Activated naive CD8-positive, alpha-beta T cell treated with anti-CD3 and anti-CD28 coated beads, Interleukin-2, amount 50 U/mL, for 24 hours (primary cell): ENCODE measurements around the gene NGB.
"Not testable (repeated sequence)": the region's sequence is repeated elsewhere in the genome, so short reads cannot be mapped to it uniquely, and the experiment has no call there.

ENCODE experiments used
- ATAC-seq: fragments of 150-1000 bp; cut with Tn5 transposase; one replicate; pipeline ENCODE4 v1.10.0; 2021
- DNase-seq: peaks from one replicate; pipeline ENCODE4 v3.0.0; 2021
- H3K27ac Mint-ChIP-seq: one replicate; pipeline ENCODE4 v1.8.0; 2021; ENCODE audit warnings: mild to moderate bottlenecking, mixed read lengths
- H3K27me3 Mint-ChIP-seq: one replicate; pipeline ENCODE4 v1.8.0; 2021; ENCODE audit warnings: mixed read lengths
- H3K36me3 Mint-ChIP-seq: one replicate; pipeline ENCODE4 v1.8.0; 2021; ENCODE audit warnings: low read depth, mixed read lengths
- H3K4me1 Mint-ChIP-seq: one replicate; pipeline ENCODE4 v1.8.0; 2021; ENCODE audit warnings: mixed read lengths
- H3K4me3 Mint-ChIP-seq: one replicate; pipeline ENCODE4 v1.8.0; 2021; ENCODE audit warnings: mild to moderate bottlenecking, moderate library complexity, mixed read lengths
- H3K9me3 Mint-ChIP-seq: one replicate; pipeline ENCODE4 v1.8.0; 2021; ENCODE audit warnings: mixed read lengths

NGB gene

DNA sequence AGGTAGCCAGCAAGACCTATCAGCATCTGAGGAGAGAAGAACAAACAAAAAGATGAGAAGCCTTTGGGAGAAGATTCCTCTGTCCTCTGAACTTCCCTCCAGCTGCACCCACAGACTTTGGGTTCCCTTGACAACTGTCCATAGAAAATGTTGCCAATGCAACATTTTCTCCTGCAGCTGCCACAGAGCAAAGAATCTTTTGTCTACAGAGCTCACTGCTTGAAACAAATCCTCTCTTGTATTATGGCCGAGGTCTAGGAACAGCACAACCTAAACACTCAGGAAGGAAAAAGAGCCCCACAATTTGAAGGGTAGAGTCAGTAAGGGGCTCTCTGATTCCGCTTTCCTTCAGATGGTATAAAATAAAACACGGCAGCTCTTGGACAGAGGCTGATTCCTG, 35.4 kb upstream of the NGB start:
- ATAC-seq (no peak), DNase-seq (no peak)
- H3K4me1 Mint-ChIP-seq: peaks cover 32% of the 10 kb centered on the region
- no peaks in the 10 kb centered on the region for H3K27me3 Mint-ChIP-seq
- H3K36me3 Mint-ChIP-seq: peaks cover 6% of the 10 kb centered on the region
- H3K9me3 Mint-ChIP-seq: no peaks in the 10 kb centered on the region
- H3K4me3 Mint-ChIP-seq: no peak overlapping the region
- H3K27ac Mint-ChIP-seq: no peak overlapping the region

DNA sequence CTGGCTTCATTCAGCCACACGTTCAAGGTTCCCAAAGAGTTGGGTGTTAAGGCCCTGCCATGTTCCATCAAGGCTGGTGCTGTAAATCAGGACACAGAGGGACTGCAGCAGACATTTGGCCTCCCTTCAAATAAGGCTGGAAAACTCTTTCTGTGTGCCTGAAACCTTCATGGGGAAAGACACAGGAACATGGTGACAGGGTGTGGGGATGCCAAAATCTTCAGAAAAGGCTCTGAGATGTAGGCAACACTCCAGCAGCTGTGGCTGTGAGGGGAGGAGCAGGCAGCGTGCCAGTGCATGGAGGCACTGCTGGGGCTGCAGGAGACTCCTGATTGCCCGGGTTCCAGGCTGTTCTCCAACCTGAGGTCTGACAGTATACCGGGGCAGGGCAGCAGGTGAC, 34.7 kb upstream of the NGB start:
- no peak overlapping the region for H3K4me3 Mint-ChIP-seq
- H3K9me3 Mint-ChIP-seq: no peaks in the 10 kb centered on the region
- no peak for DNase-seq
- H3K27ac Mint-ChIP-seq: no peak overlapping the region
- H3K27me3 Mint-ChIP-seq: no peaks in the 10 kb centered on the region
- peaks cover 32% of the 10 kb centered on the region for H3K4me1 Mint-ChIP-seq
- H3K36me3 Mint-ChIP-seq: peaks cover 6% of the 10 kb centered on the region
- ATAC-seq: no peak

DNA sequence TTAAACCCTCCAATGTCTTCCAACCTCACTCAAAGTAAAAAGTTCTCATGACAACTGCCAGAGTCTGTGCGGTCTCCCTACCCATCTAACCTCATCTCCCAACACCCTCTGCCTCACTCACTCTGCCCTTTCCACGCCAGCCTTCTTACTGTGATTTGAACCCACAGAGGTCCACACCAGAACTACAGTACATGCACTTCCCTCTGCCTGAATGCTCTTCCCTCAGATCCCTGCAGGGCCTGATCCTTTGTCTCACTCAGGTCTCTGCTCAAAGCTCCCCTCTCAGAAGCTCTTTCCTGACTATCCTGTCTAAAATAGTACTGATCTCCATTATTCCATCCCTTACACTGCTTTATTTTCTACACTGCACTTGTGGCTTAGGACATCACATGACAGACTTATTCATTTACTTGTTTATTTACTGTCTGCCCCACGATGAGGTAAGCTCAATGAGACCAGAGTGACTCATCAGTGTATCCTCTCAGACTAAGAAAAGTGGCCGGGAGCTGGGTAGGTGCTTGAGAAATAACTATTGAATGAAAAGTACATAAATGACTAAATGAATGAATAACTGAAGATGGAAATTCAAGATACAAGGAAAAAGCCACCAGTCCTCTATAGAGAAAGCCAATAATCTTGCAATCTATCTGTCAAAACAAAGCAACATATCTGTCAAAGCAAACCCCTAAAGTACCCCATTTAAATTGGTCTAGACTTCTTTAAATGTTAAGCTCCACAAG, 32.6 kb upstream of the NGB start:
- Mint-ChIP-seq H3K27ac (peak overlapping the region; percentile 85), H3K27me3 (no peaks in the 10 kb centered on the region), H3K4me3 (no peak overlapping the region), H3K4me1 (peaks cover 32% of the 10 kb centered on the region), H3K36me3 (peaks cover 8% of the 10 kb centered on the region), H3K9me3 (no peaks in the 10 kb centered on the region)
- DNase-seq: peak; percentile 27
- peak; percentile 69 for ATAC-seq

DNA sequence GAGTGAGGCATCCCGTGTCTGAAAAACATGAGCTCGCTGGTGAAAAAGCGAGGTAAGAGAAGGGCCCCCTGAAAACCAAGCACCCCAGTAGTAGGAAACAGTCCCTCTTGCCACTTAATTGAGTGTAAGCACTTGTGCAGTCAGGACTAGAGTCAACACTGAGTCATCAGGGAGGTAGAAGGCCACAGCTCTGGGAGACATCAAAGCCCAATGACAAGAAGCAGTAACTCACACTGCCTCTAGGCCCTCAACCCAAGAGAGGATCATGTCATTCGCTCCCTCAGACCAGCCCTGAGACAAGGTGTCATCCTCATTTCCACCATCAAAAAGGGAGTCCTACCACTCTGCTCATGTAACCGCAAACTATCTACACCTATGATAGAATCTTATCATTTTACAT, 31.9 kb upstream of the NGB start:
- no peak overlapping the region for H3K4me3 Mint-ChIP-seq
- ATAC-seq (peak; percentile 97), DNase-seq (peak; percentile 19)
- no peaks in the 10 kb centered on the region for H3K27me3 Mint-ChIP-seq
- H3K36me3 Mint-ChIP-seq: peaks cover 11% of the 10 kb centered on the region
- H3K4me1 Mint-ChIP-seq: peaks cover 32% of the 10 kb centered on the region
- no peaks in the 10 kb centered on the region for H3K9me3 Mint-ChIP-seq
- peak overlapping the region; percentile 85 for H3K27ac Mint-ChIP-seq

DNA sequence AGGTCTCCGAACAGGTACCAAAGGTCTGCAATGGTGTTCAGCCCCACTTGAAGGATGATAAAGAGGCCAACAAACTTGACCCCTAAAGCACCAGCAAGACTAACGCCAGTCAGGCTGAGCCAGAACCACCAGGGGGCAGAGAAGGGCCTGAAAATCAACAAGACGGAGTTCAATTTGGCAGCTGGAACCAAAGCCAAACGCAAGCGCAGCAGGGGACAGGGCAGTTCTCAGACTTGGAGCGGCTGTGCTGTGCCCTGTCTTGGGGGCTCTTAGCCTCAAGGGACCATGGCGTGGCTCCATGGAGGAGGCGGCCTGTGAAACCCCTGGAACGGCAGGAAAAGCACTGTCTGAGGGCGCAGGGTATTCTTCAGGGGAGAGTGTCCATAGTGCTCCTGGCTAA, 30.1 kb upstream of the NGB start:
- H3K36me3 Mint-ChIP-seq: peaks cover 11% of the 10 kb centered on the region
- no peak overlapping the region for H3K27ac Mint-ChIP-seq
- no peaks in the 10 kb centered on the region for H3K9me3 Mint-ChIP-seq
- H3K27me3 Mint-ChIP-seq: no peaks in the 10 kb centered on the region
- peak; percentile 64 for DNase-seq
- no peak for ATAC-seq
- H3K4me3 Mint-ChIP-seq: no peak overlapping the region
- peaks cover 19% of the 10 kb centered on the region for H3K4me1 Mint-ChIP-seq

DNA sequence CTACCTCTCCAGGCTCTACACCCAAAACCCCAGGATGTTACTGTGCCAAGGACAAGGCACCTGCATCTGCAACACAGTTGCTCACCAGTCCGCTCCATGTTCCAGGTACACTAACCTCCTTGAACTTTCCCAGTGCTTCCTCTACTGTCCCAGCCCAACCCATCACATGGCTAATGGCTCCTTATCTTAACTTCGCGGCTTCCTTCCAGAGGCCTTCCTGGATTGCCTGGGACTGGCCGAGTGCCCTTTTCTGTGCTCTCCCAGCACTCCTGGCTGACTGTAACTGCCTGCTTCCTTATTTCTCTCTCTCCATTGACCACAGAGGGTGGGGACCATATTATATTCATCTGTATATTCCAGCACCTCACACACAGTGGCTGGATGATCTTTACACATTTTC, 28.8 kb upstream of the NGB start:
- H3K27ac Mint-ChIP-seq: no peak overlapping the region
- H3K4me1 Mint-ChIP-seq: peaks cover 19% of the 10 kb centered on the region
- peaks cover 9% of the 10 kb centered on the region for H3K36me3 Mint-ChIP-seq
- H3K4me3 Mint-ChIP-seq: no peak overlapping the region
- no peak for ATAC-seq
- DNase-seq: no peak
- no peaks in the 10 kb centered on the region for H3K27me3 Mint-ChIP-seq
- H3K9me3 Mint-ChIP-seq: no peaks in the 10 kb centered on the region

DNA sequence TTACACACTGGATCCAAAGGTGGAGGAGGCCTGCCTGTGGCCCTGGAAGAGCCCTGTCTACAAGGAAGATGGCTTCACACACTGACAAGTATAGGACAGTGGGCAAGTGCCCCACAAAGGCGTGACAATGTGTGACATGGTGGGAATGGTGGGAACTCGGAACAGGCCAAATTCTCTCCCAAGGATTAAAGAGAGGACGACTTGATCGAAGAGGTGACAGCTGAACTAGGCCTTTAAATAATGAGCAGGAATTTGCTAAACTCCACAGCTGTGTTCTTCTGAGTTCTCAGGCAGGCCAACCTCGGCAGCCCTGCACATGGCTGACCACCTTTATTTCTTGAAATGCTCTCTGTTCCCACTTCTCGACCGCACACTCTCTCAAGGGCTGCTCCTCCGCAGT, 25.9 kb upstream of the NGB start:
- no peaks in the 10 kb centered on the region for H3K4me1 Mint-ChIP-seq
- no peaks in the 10 kb centered on the region for H3K9me3 Mint-ChIP-seq
- H3K4me3 Mint-ChIP-seq: no peak overlapping the region
- DNase-seq (no peak), ATAC-seq (no peak)
- no peaks in the 10 kb centered on the region for H3K27me3 Mint-ChIP-seq
- H3K36me3 Mint-ChIP-seq: peaks cover 5% of the 10 kb centered on the region
- no peak overlapping the region for H3K27ac Mint-ChIP-seq

DNA sequence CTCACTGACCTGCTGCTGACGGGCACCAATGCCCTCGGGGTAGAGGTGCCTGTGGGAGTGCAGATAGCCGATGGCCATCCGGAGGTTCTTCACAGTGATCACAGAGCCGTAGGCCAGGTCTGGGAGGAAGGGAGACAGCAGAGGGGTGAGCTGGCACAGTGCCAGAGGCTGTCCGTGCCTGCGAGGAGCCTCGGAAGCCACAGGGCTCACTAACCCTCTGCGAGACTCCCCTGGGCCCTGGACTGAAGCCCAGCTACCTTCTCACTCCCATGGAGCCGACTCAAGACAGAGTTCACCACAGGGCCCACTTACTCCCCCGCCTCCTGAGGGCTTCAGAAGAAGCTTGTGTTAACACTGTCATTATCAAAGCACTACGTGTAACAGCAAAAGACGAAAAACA, 25.1 kb upstream of the NGB start:
- no peaks in the 10 kb centered on the region for H3K4me1 Mint-ChIP-seq
- no peak for ATAC-seq

DNA sequence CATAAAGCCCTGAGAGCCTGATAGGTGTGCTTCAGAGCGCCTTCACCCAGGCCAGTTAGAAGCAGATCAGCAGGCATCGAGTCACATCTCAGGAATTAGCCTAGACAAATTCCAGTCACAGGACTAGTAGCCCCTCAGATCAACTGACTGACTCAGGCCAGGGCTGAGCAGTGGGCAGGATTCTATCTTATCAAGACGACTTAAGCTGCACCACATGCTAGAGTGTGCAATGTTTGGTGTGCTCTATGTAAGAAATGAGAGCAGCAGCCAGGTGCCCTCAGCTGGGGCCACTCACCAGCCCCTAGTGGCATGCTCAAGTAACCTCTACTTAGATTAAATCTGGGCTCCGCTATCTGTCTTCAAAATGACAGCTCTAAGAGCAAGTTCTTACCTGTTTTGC, 19.7 kb upstream of the NGB start:
- H3K4me1 Mint-ChIP-seq: no peaks in the 10 kb centered on the region
- no peaks in the 10 kb centered on the region for H3K9me3 Mint-ChIP-seq
- H3K4me3 Mint-ChIP-seq: no peak overlapping the region
- ATAC-seq (no peak), DNase-seq (no peak)
- H3K27me3 Mint-ChIP-seq: no peaks in the 10 kb centered on the region
- peaks cover 7% of the 10 kb centered on the region for H3K36me3 Mint-ChIP-seq
- no peak overlapping the region for H3K27ac Mint-ChIP-seq

More for the DNA sequence above, 25.1 kb upstream of the NGB start:
- H3K36me3 Mint-ChIP-seq: peaks cover 5% of the 10 kb centered on the region
- no peak overlapping the region for H3K4me3 Mint-ChIP-seq
- no peak for DNase-seq
- no peaks in the 10 kb centered on the region for H3K27me3 Mint-ChIP-seq
- H3K9me3 Mint-ChIP-seq: no peaks in the 10 kb centered on the region
- H3K27ac Mint-ChIP-seq: no peak overlapping the region

DNA sequence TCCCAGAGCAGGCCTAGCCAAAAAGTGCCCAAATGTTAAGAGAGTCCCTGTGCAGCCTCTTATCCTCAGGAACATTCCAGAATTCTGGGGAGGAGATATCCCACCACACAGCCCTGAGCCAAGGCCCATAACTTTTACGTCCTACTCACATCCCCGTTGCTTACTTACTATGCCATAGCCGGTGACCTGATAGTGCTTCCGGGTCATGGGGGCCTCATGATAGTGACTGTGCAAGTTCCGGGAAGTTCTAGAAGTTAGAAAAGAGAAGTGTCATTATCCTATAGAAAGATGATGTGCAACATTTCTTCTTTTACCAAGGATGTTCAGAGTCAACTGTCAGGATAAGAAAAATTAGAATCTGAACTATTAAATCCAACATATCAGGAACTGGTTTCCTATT, 15.6 kb upstream of the NGB start:
- Mint-ChIP-seq H3K36me3 (peaks cover 14% of the 10 kb centered on the region), H3K27ac (no peak overlapping the region), H3K4me1 (no peaks in the 10 kb centered on the region), H3K9me3 (no peaks in the 10 kb centered on the region), H3K27me3 (no peaks in the 10 kb centered on the region), H3K4me3 (no peak overlapping the region)
- ATAC-seq (no peak), DNase-seq (no peak)

DNA sequence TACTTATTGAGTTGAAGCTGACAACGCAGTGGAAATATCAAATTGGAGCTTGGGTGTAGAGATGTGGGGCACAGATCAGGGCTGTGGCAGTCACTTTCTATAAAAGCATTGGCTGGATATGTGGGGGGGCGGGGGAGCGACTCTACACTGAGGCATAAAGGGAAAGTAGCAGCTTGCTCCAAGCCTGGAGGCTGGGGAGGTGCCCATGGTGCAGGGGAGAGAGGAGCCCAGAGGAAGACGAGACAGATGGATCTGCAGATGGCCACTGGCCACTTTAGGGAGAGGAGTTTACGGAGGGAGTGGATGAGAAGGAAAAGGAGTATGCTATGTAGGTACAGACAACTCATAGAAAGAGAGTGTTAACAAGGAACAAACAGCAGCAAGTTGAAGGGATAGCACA, 13.5 kb upstream of the NGB start:
- Mint-ChIP-seq H3K9me3 (no peaks in the 10 kb centered on the region), H3K36me3 (peaks cover 14% of the 10 kb centered on the region), H3K27ac (no peak overlapping the region), H3K4me3 (no peak overlapping the region), H3K27me3 (no peaks in the 10 kb centered on the region), H3K4me1 (no peaks in the 10 kb centered on the region)
- DNase-seq (no peak), ATAC-seq (no peak)

DNA sequence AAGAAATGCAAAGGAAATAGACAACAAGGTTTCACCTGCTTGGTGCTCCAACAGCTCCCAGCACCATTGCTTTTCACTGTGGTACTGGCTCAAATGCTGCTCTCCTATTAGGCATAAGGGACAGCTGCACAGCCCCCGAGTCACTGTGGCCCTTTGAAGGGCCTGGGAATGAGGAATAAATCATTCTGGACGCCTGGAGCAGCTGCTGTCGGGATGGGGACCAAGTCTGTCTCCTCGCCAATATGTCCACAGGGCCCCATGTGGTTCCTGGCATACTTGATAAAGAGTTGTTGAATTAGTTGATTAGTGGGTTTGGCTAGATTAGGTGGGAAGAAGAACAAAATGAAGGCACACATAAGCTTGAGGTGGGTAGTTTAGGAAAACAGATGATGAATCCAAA, 13.1 kb upstream of the NGB start:
- Mint-ChIP-seq H3K9me3 (no peaks in the 10 kb centered on the region), H3K27ac (no peak overlapping the region), H3K36me3 (peaks cover 18% of the 10 kb centered on the region), H3K4me1 (no peaks in the 10 kb centered on the region), H3K27me3 (no peaks in the 10 kb centered on the region), H3K4me3 (no peak overlapping the region)
- ATAC-seq: no peak
- DNase-seq: no peak

DNA sequence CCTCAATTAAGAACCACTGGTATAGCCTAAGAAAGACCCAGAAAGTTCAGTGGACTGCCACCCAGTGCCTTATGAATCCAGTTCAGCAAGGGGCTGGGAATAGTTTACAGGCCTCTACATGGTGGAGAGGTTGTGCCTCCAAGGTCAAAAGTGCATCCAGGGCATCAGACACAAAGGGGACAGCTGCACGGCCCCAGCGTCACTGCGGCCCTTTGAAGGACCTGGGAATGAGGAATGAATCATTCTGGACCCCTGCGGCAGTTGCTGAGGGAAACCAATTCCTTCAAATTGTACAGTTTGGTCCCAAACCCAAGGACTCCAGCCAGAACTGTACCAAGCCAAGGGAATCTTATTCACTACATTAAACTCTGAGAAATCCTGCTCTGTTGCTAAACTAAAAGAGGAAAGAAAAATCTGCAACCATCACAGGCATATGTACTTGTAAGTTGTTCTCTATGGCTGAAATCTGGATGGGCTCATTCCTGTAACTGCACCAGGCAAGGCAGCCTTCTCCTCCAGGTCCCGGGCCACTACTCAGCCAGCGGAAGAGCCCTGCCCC, 10.9 kb upstream of the NGB start:
- Mint-ChIP-seq H3K4me3 (no peak overlapping the region), H3K4me1 (no peaks in the 10 kb centered on the region), H3K36me3 (peaks cover 18% of the 10 kb centered on the region), H3K9me3 (no peaks in the 10 kb centered on the region), H3K27ac (no peak overlapping the region), H3K27me3 (no peaks in the 10 kb centered on the region)
- ATAC-seq (no peak), DNase-seq (no peak)

DNA sequence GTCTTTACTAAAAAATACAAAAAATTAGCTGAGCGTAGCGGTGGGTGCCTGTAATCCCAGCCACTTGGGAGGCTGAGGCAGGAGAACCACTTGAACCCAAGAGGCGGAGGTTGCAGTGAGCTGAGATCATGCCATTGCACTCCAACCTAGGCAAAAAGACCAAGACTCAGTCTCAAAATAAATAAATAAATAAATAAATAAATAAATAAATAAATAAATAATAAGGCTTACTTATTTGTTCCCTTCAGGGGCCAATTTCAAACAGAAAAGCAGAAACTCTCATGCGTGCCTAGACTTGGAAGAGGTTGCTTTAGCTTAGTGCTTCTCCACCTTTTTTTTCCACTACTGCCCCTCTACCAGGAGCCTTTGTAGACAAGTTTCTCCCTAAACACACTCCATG, 9.9 kb upstream of the NGB start:
- not testable (repeated sequence) for H3K4me1 Mint-ChIP-seq, H3K4me3 Mint-ChIP-seq, DNase-seq, H3K27me3 Mint-ChIP-seq, ATAC-seq, H3K9me3 Mint-ChIP-seq, H3K27ac Mint-ChIP-seq
- peaks cover 11% of the 10 kb centered on the region for H3K36me3 Mint-ChIP-seq

DNA sequence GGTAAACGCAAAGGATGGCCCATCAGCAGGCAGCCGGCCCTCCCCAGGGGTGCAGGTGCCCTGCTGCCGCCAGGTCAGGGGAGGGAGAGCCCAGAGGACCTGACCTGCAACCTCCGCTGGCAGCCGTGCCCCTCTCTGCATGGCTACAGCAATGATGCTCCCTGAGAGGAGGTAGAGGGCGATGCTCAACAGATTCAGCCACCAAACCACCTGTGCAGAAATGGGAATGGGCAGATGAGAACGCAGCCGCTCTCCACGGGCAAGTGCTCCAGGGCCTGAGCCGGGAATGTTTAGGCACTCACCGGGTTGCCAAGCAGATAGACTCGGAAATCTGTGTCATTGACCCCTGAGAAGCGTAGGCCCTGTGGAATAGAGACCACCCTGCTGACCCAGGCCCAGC, 8.7 kb upstream of the NGB start:
- Mint-ChIP-seq H3K9me3 (no peaks in the 10 kb centered on the region), H3K27me3 (no peaks in the 10 kb centered on the region), H3K36me3 (peaks cover 9% of the 10 kb centered on the region), H3K27ac (no peak overlapping the region), H3K4me3 (no peak overlapping the region), H3K4me1 (no peaks in the 10 kb centered on the region)
- DNase-seq: no peak
- no peak for ATAC-seq
